Measurements from ENCODE around the gene SLC1A3.

SLC1A3 gene

GRCh38 chr5:36658038-36658756, 51.8 kb downstream of the SLC1A3 start:
- no peak for TF ChIP-seq ZFX (IDR thresholded peaks at IDR 0.05)
- no peak for TF ChIP-seq CTCF (conservative IDR thresholded peaks at IDR 0.05)
- peak overlapping the region; percentile 6; the same call in 1 of the 2 replicates for H3K27ac ChIP-seq

- no peak overlapping the region for H3K27ac ChIP-seq
- TF ChIP-seq CTCF (conservative IDR thresholded peaks at IDR 0.05) (no peak), ZFX (IDR thresholded peaks at IDR 0.05) (no peak)
Measured at GRCh38 chr5:36659411-36659810, 53.0 kb downstream of the SLC1A3 start.

GRCh38 chr5:36660397-36661049, 54.1 kb downstream of the SLC1A3 start:
- TF ChIP-seq CTCF (conservative IDR thresholded peaks at IDR 0.05), result no peak
- no peak for TF ChIP-seq ZFX (IDR thresholded peaks at IDR 0.05)
- no peak overlapping the region for H3K27ac ChIP-seq

GRCh38 chr5:36661456-36662220, 55.2 kb downstream of the SLC1A3 start:
- no peak overlapping the region for H3K27ac ChIP-seq
- TF ChIP-seq ZFX (IDR thresholded peaks at IDR 0.05), result no peak
- no peak for TF ChIP-seq CTCF (conservative IDR thresholded peaks at IDR 0.05)

GRCh38 chr5:36662291-36662851, 56.0 kb downstream of the SLC1A3 start:
- TF ChIP-seq ZFX (IDR thresholded peaks at IDR 0.05), result no peak
- no peak for TF ChIP-seq CTCF (conservative IDR thresholded peaks at IDR 0.05)
- no peak overlapping the region for H3K27ac ChIP-seq

DNA sequence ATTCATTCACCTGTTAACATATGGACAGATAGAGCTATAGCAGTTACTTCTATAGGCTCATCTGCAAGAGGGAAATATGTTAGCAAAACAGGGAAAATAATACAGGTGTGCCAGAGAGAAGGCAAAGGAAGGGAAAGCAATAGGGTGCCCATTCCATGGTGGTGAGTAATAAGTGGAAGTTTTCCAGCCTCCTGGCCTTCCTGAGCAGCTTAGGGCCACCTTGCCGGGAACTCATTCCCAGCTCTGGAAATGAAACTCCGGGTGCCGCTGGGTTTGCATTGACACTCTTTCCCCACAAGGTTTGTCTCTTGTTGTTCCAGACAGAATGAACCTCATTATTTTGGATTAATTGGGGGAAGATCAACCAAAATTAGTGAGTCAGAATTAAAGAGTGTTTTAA, 58.4 kb downstream of the SLC1A3 start:
- no peak overlapping the region for H3K27ac ChIP-seq
- TF ChIP-seq CTCF (conservative IDR thresholded peaks at IDR 0.05) (no peak), ZFX (IDR thresholded peaks at IDR 0.05) (no peak)

All from C4-2B (cell line).